Posterior vena cava (tissue), 2 donors: Measurements from ENCODE around the gene SDF2. TPM values are rescaled to one million over a fixed set of nuclear protein-coding genes. Genes with fewer than 3 reads are reported as not detected.
A peak's percentile ranks its signal among the peaks of the same experiment; 100 is the strongest.
"Not testable (repeated sequence)": the region's sequence is repeated elsewhere in the genome, so short reads cannot be mapped to it uniquely, and the experiment has no call there.

Experiments
- DNase-seq: peaks from one replicate; pipeline ENCODE4 v3.0.0-alpha.2; 2020; ENCODE audit warnings: low spot score
- intact Hi-C, 2 donors: fragments of 100-400 bp; cut with DNase I; formaldehyde crosslinking; loops; one replicate each; pipeline versions ENCODE4 v1.14.1 to v1.14.2; 2022 to 2023
- total RNA-seq, 2 donors: library from RNA; stranded (reverse); fragmentation: NEBNext Ultra II Directional; extraction: Animal tissue kit (Norgen Biotek cat#: 25700); gene quantifications; one replicate each; pipeline ENCODE4 v1.2.1, GENCODE V29; 2021
- donor health status: DM: yes; HTN: yes; CAD: no.
- donor health status: DM: yes; HTN: yes; CAD: no.

The SDF2 gene
- total RNA-seq, 2 donors from 2014 or later = 30.7 to 33.5 TPM

DNA sequence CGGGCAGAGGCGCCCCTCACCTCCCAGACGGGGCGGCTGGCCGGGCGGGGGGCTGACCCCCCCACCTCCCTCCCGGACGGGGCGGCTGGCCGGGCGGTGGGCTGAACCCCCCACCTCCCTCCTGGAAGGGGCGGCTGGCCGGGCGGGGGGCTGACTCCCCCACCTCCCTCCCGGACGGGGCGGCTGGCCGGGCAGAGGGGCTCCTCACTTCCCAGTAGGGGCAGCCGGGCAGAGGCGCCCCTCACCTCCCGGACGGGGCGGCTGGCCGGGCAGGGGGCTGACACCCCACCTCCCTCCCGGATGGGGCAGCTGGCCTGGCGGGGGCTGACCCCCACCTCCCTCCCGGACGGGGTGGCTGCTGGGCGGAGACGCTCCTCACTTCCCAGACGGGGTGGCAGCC is 57.7 kb downstream of the SDF2 start:
- intact Hi-C loops, DNase-seq: not testable (repeated sequence)

DNA sequence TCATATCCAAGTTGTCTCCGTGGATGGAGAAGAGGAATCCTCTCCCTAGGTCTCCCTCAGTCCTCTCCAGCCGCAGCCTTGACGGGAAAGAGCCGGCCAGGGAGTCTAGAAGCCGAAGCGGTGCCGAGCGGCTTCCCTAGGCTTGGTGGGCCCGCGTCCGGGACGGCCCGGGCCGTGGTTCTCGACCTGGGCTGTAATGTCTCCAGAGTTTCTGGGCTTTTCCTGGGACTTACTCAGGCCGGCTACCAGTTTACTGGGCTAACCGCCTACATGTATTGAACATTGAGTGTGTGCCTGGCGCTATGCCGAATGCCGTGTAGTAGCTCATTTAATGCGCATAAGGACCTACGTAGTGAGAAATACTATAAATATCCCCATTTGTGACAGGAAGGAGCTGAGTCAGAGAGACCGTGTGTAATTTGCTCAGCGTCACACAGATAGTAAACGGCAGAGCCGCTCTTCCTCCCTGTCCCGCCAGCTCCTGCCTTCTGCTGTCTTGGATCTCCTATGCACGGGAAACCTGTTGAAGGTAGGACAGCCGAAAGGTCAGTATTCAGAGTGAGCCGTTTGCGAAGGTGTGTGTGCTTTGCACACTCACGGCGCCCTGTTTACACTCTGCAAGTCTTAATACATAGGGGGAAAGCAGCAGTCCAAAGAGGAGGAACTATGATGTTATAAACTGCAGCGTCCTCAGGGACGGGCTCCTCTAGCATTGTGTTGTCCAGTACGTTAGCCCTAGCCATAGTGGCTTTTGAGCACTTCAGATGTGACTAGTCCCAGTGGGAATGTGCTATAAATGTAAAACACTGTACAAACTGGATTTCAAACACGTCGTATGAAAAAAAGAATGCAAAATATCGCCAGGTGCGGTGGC is 62.2 kb downstream of the SDF2 start:
- peak; percentile 91 for DNase-seq
- intact Hi-C loops = no loop called here

DNA sequence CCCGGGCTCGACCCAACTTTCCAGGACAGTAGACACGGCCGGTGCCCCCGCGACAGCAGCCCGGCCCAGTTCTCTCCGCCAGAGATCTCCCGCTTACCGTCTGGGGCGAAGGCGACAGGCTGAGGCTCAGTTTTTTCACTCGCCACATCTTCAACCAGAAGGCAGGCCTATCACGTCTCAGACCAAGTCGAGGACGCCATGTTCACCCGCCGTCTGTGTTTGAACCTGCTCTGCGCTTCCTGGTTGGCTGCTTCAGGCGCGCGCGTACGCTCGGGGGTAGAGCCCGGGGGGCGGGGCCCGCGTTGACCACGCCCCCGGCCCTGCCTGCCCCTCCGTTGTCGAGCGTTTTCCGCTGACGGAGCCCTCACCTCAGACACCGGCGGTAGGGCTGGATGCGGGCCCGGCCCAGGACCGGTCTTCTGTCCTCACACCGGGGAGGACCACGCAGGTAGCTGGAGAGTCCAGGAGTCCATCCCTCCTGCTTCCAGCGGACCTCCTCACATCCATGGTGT is 62.9 kb downstream of the SDF2 start, which contains the start of gene SPAG5:
Gene SPAG5, minus strand, starts transcription at position 227 of the 512 bp plus-strand sequence. Its CDS starts 79 bp downstream, at position 148.
- peak; percentile 97 for DNase-seq
- intact Hi-C loops = no loop called here

DNA sequence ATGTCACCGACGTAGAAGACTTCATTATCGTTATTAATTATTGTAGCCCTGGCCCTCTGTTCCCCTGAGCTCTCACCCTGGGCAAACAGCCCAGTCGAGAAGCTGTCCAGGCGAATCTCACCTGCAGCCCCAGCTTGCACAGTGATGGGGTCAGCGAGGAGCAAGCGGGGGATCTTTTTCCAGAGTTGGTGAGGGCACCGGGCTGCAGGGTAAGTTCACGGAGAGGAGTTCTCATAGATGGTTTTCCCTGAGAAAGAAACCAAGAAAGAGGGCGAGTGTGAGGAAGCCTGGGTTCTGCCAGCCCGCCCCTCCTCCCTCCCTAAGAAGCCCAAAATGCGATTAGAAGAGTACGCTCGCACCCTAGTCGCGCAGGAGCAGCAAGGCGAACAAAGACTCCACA is 63.3 kb downstream of the SDF2 start:
- no peak for DNase-seq
- intact Hi-C loops = no loop called here

Other genes starting within 250 kb of the SDF2 start
- under 1 TPM in 1 of 2 donors, not detected in 1; 0.14 TPM for gene SLC13A2, start 188.3 kb downstream of the SDF2 start, total RNA-seq
- not detected for gene FOXN1, start 155.6 kb downstream of the SDF2 start, total RNA-seq
- 10 to 100 TPM; 12.9 to 15.6 TPM for gene UNC119, start 109.3 kb downstream of the SDF2 start, total RNA-seq
- gene PIGS, start 90.4 kb downstream of the SDF2 start, total RNA-seq = 10 to 100 TPM; 27.6 to 33.8 TPM
- gene ALDOC, start 85.0 kb downstream of the SDF2 start, total RNA-seq = 1 to 10 TPM; 6.9 to 8.4 TPM
- 1 to 10 TPM; 1.8 to 1.9 TPM for gene SPAG5, start 62.9 kb downstream of the SDF2 start, total RNA-seq
- 10 to 100 TPM in 1 of 2 donors, 1 to 10 TPM in 1; 4.7 to 10.1 TPM for gene RSKR, start 47.7 kb downstream of the SDF2 start, total RNA-seq
- gene BLTP2, start 16.7 kb downstream of the SDF2 start, total RNA-seq = 100 to 1,000 TPM; 105 to 120 TPM
- gene SUPT6H, start 299 bp upstream of the SDF2 start, total RNA-seq = 10 to 100 TPM; 54.4 to 57.6 TPM
- 1 to 10 TPM; 1.2 to 2.1 TPM for gene PROCA1, start 50.0 kb upstream of the SDF2 start, total RNA-seq
- 10 to 100 TPM; 75.0 to 90.2 TPM for gene RAB34, start 56.0 kb upstream of the SDF2 start, total RNA-seq
- 100 to 1,000 TPM; 981 to 999 TPM for gene RPL23A, start 58.1 kb upstream of the SDF2 start, total RNA-seq
- gene TLCD1, start 64.3 kb upstream of the SDF2 start, total RNA-seq = 1 to 10 TPM; 2.2 to 3.1 TPM
- gene NEK8, start 66.9 kb upstream of the SDF2 start, total RNA-seq = 1 to 10 TPM; 2.3 TPM
- 10 to 100 TPM; 10.2 to 10.8 TPM for gene TRAF4, start 82.1 kb upstream of the SDF2 start, total RNA-seq
- gene FAM222B, start 180.9 kb upstream of the SDF2 start, total RNA-seq = 10 to 100 TPM; 13.8 to 19.2 TPM
- 10 to 100 TPM; 22.6 to 24.4 TPM for gene ERAL1, start 193.1 kb upstream of the SDF2 start, total RNA-seq
- 100 to 1,000 TPM in 1 of 2 donors, 10 to 100 TPM in 1; 99.0 to 101 TPM for gene FLOT2, start 235.8 kb upstream of the SDF2 start, total RNA-seq
- 1 to 10 TPM; 3.7 to 4.0 TPM for gene DHRS13, start 241.2 kb upstream of the SDF2 start, total RNA-seq